ENCODE measurements around the gene TMEM18.
"Not testable (repeated sequence)": the region's sequence is repeated elsewhere in the genome, so short reads cannot be mapped to it uniquely, and the experiment has no call there.

The TMEM18 gene

DNA sequence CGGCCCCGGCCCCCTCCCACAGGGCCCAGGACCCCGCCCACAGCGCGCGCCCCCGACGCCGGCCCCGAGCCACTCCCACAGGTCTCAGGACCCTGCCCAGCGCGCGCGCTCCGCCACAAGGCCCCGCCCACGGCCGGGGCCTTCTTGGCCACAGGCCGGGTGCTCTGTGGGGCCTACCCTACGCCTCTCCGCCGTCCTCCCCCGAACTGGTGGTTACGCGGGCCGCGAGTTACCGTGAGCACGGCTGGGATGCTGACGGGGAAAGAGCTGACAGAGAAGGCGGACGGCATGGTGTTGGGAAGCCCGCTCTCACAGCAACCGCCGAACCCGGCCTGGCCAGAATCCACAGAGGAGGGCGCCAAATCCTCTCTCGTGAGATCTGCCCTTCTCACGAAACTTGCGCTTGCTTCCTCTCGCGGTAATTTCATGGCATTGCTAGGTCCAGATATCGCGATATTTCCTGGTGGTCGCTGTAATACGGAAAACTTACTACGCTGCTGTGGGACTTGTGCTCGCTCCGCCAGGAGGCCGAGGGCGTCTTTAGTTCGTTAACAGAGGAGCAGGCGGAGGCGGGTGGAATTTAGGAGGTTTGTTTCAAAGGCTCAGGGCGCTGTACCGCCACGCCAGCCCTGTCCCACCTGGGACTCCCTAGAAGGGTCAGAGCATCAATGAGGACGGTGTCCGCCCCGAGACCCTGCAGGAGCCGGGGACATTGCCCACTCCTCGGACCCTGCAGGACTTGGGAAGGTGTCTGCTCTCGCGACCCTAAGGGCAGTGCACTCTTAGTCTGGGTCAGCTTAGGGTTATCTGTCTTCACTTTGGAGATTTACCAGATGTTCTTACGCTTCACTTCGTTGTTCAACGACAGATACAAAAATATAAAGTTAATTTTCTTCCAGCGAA, at the start of gene TMEM18:
TSS of gene TMEM18 (minus strand) at position 351 of the 903 bp plus-strand sequence. CDS start at position 290, 61 bp downstream.
- peak; percentile 93 for DNase-seq (ENCODE audit: low spot score)

DNA sequence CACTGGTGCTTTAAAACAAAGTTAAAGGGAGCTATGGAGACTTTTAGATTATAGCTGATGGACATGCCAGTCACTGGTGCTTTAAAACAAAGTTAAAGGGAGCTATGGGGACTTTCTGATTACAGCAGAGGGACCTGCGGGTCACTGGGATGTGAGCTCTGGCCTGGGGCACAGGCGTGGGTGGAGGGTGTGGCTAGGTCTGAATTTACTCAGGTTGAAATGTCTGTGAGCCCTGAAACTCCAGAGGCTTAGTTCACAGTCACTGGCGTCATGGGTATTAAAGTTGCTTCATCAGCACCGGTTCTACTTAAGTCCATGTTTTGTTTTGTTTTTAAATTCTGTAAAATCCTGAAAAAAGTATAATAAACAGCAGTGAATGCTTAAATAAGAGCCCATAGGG, 49.0 kb upstream of the TMEM18 start:
- DNase-seq (ENCODE audit: low spot score), result no peak

DNA sequence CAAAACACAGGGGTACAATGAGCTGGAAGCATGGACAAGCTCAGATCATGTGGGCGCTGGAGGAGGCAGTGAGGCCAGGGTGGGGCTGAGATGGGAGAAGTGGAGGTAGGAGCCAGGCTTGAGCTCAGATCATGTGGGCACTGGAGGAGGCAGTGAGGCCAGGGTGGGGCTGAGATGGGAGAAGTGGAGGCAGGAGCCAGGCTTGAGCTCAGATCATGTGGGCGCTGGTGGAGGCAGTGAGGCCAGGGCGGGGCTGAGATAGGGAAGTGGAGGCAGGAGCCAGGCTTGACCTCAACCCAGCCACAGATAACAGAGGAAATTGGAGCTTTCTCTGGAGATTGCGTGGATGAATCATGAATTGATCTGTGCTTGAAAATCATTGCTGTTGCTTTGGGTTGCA, 48.3 kb upstream of the TMEM18 start:
- no peak for DNase-seq (ENCODE audit: low spot score)

DNA sequence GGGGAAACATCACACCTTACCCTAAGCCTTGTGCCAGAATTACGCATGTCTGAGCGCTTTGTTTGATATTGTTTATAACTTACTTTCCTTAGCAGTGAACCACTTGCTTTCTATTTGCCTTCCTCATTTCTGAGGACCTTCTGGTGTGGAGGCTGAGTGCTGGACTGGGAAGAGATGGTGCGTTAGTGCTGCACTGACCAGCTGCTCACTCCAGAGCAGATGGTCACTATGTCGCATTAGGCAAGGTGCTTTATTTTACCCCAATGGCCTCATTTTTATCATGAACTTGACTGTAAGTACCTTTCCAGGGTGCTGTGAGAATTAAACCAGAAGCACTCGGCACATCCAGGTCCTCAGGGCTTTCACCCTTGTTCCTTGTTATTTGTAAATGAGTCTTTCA, 46.6 kb upstream of the TMEM18 start:
- no peak for DNase-seq (ENCODE audit: low spot score)

DNA sequence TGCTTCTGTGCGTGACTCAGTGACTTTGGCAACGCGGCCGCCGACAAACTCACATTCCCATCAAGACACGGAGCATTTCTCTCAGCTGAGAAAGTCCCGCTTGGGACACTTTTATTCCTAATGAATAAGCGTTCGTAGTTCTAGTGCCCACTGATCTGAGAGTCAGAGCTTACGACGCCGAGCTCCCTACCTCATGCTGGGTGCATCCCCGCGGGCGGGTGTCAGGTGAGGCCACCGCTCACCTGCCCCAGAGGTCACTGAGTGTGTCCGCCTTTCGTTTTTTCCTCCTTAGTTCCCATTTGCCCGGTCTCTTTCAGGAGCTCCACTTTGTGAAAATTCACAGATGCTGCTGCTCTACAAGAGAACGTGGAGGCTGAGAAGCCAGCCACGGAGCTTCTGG, 43.6 kb upstream of the TMEM18 start:
- no peak for DNase-seq (ENCODE audit: low spot score)

DNA sequence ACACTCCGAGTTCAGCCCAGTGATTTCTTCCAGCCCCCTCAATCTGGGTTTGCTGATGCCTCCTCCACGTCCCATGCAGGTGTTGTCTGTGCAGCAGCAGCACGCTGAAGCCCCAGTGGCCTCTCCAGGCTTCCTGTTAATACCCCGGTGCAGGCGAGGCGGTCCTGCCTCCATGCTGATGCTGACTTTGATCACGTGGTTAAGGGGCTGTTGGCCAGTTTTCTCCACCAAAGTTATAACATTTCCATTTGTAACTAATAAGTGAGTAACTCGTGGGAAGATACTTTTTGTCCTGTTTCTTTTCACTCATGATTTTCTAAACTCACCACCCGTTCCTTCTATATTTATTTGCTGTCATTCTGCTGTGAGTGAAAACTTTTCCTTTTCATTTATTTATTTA, 42.5 kb upstream of the TMEM18 start:
- no peak for DNase-seq (ENCODE audit: low spot score)

DNA sequence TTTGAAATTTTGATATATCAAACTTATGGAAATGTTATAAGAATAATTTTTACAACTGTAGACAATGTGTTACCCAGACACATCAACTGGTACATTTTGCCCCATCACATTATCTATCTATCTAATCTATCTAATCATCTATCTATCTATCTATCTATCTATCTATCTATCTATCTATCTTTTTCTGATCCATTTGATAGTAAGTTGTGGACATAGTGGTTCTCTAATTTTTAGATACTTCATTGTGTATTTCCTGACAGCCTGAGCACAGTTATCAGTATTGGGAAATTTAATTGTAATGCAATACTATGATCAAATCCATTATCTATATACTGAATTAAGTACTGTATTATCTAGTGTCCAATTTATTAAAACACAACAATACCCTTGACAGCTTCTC, 42.0 kb upstream of the TMEM18 start:
- DNase-seq (ENCODE audit: low spot score), result no peak

DNA sequence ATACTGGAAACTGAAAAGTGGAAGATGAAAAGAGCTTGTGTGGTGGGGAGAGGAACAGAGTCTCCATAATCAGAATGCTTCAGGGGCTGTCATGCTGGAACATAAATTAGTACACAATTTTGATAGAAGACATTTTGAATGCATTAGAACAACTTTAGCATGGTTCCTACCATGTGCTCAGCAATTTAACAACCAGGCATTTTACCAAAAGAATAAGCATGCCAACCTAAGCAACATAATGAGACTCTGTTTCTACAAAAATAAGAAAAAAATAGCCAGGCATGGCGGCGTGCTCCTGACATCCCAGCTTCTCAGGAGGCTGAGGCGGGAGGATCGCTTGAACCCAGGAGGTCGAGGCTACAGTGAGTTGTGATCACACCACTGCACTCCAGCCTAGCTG, 40.5 kb upstream of the TMEM18 start:
- no peak for DNase-seq (ENCODE audit: low spot score)

DNA sequence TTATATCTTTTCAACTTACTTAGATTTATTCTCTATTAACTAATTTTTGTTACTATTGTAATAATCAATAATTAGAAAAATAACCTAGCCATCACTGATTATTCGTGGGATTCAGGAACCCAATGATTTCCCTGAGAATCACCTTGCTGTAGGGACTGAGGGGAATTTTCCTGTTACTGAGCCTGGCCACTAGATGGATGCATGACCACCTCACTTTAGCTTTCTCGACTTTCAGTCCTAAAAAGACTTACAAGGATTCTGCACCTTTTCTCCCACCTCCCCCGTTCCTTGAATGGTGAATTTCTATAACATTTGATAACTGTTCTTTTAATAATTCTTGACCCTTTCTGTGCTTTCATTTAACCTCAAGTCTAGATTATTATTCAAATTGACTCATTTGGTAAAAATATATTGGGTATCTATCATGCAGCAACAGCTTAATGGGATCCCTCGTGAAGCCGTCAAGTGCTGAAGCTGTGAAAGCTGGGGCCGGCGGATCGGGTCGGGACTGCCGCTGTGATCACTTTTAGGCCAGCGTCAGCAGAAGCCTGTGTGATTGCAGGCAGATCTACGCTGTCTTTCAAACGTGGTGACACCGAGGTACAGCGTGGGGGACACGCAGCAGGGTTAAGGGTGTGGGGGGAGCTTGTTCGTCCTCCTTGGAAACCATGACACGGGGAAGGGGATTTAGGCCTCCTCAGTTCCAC, 38.8 kb upstream of the TMEM18 start:
- DNase-seq (ENCODE audit: low spot score), result no peak

DNA sequence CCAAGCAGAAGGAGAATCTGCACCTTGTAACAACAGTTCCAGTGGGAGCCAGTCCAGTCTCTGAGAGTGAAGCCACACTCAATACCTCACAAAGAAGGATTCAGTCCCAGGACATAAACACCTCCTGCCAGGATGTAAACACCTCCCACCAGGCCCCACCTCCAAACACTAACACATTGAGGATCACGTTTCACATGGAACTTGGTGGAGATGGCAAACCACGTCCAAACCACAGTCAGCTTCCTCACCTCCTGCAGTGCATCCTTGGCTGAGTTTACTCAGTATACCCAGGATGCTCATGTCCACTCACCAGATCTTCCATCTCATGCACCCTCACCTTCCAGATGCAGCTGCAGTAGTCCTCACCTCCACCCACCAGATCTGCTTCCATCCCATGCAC, 37.8 kb upstream of the TMEM18 start:
- no peak for DNase-seq (ENCODE audit: low spot score)

DNA sequence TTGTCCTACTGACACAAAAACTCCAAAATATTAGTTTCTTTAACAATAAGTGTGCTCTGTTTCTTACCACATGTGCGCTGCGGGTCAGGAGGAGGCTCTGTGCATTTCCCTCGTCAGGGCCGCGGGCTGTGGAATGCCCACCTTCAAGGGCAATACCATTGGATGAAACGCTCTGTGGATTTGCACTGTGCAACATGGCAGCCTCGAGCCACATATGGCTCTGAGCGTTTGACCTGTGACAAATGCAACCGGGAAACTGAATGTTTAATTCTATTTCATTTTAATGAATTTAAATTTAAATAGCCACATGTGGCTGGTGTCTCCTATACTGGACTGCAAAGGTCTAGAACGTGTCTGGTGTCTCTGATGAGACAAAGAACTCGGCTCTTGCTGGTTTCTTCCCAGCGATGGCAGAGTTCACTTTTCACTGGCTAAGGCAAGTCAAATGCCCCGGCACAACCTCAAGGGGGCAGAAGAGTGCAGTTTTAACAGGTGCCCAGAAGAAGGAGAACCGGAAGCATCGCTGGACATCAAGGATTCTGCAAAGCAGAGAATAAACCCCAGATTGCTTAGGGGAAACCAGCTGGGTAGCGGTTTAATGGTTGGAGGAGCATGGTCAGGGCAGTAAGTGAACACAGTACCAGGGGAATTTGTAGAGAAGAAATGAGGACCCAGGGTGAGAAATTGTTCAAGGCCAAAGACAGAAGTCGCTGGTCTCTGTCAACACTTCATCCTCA, 37.0 kb upstream of the TMEM18 start:
- peak; percentile 24 for DNase-seq (ENCODE audit: low spot score)

DNA sequence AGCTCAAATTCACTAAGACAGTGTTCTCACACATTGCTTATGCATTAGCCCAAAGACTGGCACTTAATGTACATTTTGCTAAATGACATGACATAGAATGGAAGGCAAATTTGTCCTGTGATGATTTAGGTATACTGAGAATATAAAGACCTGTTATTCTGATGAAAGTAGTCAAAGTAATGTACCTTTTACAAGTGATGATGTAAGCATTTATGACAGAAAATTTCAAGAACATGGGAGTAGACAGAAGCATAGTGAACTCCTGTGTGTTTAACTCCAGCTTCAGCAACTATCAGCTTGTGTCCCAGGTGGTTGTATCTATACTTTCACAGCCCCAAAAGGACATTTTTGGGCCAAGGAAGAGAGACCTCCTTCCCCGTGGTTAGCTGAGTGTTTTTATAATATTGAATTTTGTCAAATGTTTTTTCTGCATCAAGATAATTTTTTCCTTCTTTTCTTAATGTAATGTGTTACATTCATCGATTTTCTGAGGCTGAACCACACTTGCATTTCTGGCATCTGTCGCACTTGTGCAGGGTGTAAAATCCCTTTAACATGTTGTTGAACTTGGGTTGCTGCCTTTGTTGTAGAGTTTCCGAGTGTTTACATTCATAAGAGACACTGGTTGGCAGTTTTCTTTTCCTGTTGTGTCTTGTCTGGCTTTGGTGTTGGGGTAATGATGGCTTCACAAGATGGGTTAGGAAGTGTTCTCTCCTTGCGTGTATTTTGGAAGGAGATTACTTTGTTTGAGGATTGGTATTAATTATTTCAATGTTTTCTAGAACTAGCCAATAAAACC, 33.9 kb upstream of the TMEM18 start:
- no peak for DNase-seq (ENCODE audit: low spot score)

DNA sequence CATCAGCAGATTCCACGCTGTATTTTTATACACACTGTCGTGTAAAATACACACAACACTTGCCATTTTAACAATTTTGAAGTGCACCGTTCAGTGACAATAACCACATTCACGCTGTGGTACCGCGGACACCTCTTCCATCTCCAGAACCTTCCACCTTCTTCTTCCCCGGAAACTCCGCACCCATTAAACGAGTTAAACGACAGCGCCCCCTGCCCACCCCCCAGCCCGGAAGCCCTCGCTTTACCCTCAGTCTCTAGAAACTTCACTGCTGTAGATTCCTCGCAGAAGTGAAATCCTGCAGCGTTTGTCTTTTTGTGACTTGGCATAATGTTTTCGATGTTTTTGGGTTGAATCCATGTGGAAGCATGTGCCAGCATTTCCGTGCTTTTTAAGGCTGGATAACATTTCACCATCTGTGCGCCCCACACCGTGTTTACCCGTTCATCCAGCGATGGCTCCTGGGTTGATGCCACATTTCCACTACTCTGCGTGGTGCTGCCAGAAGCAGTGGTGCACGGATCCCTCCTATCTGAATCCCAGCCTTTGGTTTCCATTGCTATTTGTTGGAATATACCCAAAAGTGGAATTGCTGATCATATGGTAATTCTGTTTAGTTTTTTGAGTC, 32.0 kb upstream of the TMEM18 start:
- no peak for DNase-seq (ENCODE audit: low spot score)

DNA sequence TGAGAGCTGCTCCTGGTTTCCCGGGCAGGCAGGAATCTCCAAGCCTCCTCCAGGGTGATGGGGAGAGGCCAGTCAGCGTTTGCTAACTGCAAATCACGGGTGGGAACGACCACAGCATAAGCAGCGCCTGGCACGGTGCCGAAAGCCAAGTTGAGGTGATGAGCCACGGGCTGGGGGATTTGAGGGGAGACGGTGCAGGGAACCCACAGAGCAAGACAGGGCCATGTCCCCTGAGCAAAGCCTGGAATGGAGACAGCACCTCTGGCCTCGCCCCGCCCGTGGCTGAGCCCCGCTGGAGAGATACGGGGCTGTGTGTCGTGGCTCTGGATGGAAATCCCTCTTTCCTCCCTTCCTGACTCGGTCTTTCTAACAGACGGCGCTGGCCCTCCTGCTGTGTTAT, 31.5 kb upstream of the TMEM18 start:
- DNase-seq (ENCODE audit: low spot score), result no peak

DNA sequence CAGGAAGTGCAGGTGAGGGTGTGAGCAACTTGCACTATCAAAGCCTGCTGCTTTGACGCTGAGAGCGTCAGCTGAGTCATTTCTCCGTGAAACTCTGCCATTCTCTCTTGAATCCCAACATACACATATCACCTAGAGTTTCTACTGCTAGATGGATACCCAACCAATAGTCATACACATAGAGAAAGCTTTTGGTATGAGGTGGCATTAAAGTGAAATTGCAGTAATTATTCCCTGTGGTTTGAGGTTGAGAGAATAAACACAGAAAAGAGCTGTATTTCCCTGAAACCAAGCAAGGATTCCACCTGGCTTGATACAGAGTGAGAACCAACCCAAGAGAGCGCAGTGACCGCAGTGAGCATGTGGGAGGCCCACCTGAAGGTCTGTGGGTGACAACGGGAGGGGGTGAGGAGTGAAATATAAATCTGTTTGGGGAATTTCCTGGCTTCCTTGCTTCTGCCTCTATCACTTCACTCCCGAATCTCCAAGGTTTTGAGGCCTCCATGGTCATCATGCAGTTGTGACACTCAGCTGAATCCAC, 28.8 kb upstream of the TMEM18 start:
- DNase-seq (ENCODE audit: low spot score), result no peak

DNA sequence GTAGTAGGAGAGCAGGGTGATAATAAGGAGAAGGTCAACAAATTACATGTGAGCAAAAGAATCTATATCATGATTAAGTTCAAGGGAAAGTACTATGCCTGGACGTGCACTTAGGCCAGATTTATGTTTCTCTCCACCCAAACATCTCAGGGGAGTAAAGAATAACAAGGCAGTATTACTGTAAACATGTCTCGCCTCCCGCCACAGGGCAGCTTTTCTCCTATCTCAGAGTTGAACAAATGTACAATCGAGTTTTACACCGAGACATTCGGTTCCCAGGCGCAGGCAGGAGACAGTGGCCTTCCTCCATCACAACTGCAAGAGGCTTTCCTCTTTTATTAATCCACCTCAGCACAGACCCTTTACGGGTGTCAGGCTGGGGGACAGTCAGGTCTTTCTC, 25.6 kb upstream of the TMEM18 start:
- not testable (repeated sequence) for DNase-seq (ENCODE audit: low spot score)

DNA sequence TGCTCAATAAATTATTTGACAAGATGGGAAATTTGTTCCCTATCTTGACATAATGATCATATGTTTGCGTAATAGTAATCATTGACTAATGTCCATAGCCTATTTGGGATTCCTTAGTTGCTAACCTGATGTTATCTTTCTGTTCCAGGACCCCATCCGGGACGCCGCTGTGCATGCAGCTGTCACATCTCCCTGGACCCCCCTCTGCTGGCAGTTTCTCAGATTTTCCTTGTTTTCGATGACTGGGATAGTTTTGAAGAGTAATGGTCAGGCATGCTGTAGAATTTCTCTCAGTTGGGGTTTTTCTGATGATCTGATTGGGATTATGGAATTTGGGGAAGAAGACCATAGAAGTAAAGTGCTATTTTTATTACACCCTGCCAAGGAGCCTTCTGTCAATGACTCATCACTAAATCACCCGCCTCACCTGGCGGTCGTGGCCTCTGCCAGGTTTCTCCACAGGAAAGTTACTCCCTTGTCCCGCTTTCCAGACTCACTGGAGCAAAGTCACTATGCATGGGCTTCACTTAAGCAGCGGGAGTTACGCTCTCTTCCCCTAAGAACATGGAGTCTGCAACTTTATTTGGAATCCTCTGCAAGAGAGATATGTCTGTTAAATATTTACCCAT, 19.9 kb upstream of the TMEM18 start:
- no peak for DNase-seq (ENCODE audit: low spot score)

DNA sequence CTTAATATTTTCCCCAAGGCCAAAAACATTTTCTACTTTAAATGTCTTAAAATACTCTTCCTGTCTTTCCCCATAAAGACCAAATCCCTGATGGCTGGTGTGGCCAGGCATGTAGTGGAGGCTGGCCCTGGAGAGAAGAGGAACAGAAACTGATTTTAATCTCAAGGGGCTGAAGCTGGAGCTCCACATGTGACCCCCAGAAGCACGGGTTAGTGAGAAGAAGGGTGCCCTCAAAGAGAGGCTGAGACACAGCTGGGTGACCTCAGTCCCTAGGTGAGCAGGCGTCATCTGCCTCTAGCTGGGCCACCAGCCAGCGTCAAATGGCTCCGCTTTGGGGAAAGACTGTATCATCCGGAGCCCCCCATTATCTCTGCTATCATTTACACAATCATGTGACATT, 19.3 kb upstream of the TMEM18 start:
- peak; percentile 9 for DNase-seq (ENCODE audit: low spot score)

DNA sequence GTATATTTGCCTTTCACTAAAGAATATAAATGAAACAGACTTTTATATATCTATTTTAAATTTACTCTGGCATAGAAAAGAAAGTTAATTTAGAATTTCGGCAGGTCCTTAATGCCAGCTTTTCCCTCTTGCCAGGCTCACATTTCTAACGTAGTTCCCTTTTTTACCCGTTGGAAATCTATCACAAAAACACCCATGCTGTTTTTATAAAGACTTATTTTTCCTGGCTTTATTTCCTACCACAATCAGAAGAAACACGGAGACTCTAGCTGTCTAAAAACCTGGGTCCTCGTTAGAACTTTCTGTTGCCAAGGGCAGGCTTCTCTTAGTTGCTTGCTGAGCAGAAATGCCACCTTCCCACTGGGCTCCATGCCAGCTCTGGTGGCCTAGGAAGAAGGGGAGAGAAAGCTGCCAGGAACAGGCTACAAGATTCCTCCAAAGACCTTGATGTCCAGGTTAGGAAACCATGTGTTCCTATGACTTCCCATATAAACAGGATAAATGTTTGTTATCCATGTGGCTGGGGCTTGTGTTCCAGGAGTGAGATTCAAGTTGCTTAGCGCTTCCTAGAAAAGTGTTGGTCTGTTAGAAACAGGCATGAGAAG, 17.8 kb upstream of the TMEM18 start:
- no peak for DNase-seq (ENCODE audit: low spot score)

DNA sequence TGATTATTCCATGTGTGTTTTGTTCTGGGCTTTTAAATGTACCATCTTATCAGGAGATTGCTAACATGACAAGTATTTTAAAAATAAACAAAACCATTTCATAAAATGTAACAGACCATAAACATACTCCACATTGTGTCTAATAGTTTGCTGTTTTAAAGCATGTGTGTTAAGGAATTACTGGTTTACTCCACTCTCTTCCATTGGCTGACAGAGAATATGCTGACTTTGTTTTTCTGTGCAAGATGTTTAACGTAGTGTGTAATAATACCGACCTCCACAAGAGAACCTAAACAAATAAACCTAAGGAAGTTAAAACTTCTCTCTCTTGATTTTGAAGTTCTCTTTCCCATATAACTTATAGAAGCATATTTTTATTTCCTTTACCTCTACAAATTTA, 17.0 kb upstream of the TMEM18 start:
- no peak for DNase-seq (ENCODE audit: low spot score)

Measured in globus pallidus (tissue), 1 donor.